H9 (cell line): ENCODE results near the gene TSC1. TPM values are rescaled to one million over a fixed set of nuclear protein-coding genes. Genes with fewer than 3 reads are reported as not detected.

Experiments used
- DNase-seq: peaks from one replicate; pipeline ENCODE4 v3.0.0-alpha.2; 2017
- H2AFZ ChIP-seq: one replicate; pipeline ENCODE4 v1.6.1; 2013; ENCODE audit warnings: mild to moderate bottlenecking, low read length, control low read depth, moderate library complexity
- H2AK5ac ChIP-seq: 2 replicates; pipeline ENCODE4 v1.6.1; 2013; ENCODE audit warnings: low read length, control low read depth, mixed read lengths; ENCODE audit not compliant: insufficient read length
- H2BK120ac ChIP-seq: one replicate; pipeline ENCODE4 v1.6.1; 2013; ENCODE audit warnings: low read depth, mild to moderate bottlenecking, low read length, control low read depth, inconsistent platforms; ENCODE audit not compliant: poor library complexity, severe bottlenecking
- H2BK12ac ChIP-seq: 2 replicates; pipeline ENCODE4 v1.6.1; 2013; ENCODE audit warnings: low read length, control low read depth, mixed read lengths, low read depth; ENCODE audit not compliant: insufficient read length
- H2BK15ac ChIP-seq: 2 replicates; pipeline ENCODE4 v1.6.1; 2013; ENCODE audit warnings: low read depth, low read length, control low read depth
- H2BK20ac ChIP-seq: one replicate; pipeline ENCODE4 v1.6.1; 2013; ENCODE audit warnings: low read depth, mild to moderate bottlenecking, low read length, control low read depth, inconsistent platforms; ENCODE audit not compliant: poor library complexity, severe bottlenecking
- H2BK5ac ChIP-seq: 2 replicates; pipeline ENCODE4 v1.6.1; 2013; ENCODE audit warnings: low read length, control low read depth, mixed read lengths; ENCODE audit not compliant: insufficient read length
- H3K14ac ChIP-seq: 2 replicates; pipeline ENCODE4 v1.6.1; 2013; ENCODE audit warnings: low read length, control low read depth; ENCODE audit not compliant: insufficient read depth
- H3K18ac ChIP-seq: 2 replicates; pipeline ENCODE4 v1.6.1; 2013; ENCODE audit warnings: low read depth, mild to moderate bottlenecking, mixed read lengths, low read length, control low read depth; ENCODE audit not compliant: insufficient read length
- H3K23ac ChIP-seq: 2 replicates; pipeline ENCODE4 v1.6.1; 2013; ENCODE audit warnings: low read length, control low read depth, mixed read lengths, low read depth; ENCODE audit not compliant: insufficient read length
- H3K23me2 ChIP-seq: 2 replicates; pipeline ENCODE4 v1.6.1; 2013; ENCODE audit warnings: low read depth, mild to moderate bottlenecking, mixed read lengths, low read length, control low read depth; ENCODE audit not compliant: insufficient read length, poor library complexity, severe bottlenecking
- H3K27ac ChIP-seq: 2 replicates; pipeline ENCODE4 v1.5.1; 2013; ENCODE audit warnings: low read length, control low read depth, mixed read lengths, low read depth; ENCODE audit not compliant: insufficient read length
- H3K27me3 ChIP-seq: 2 replicates; pipeline ENCODE4 v1.6.1; 2013; ENCODE audit warnings: low read length, control low read depth, inconsistent platforms; ENCODE audit not compliant: insufficient read depth
- H3K4ac ChIP-seq: 2 replicates; pipeline ENCODE4 v1.6.1; 2013; ENCODE audit warnings: low read depth, mild to moderate bottlenecking, control low read depth, inconsistent platforms, low read length, moderate library complexity
- H3K4me1 ChIP-seq: 2 replicates; pipeline ENCODE4 v1.6.1; 2013; ENCODE audit warnings: low read length, control low read depth, inconsistent platforms; ENCODE audit not compliant: insufficient read depth
- H3K4me2 ChIP-seq: 2 replicates; pipeline ENCODE4 v1.6.1; 2013; ENCODE audit warnings: low read length, control low read depth, mixed read lengths; ENCODE audit not compliant: insufficient read length, insufficient read depth
- H3K56ac ChIP-seq: 2 replicates; pipeline ENCODE4 v1.6.1; 2013; ENCODE audit warnings: low read depth, mild to moderate bottlenecking, mixed read lengths, low read length, control low read depth; ENCODE audit not compliant: insufficient read length
- H3K79me1 ChIP-seq: 2 replicates; pipeline ENCODE4 v1.6.1; 2013; ENCODE audit warnings: low read depth, mild to moderate bottlenecking, moderate library complexity, low read length, control low read depth, inconsistent platforms; ENCODE audit not compliant: insufficient read depth, poor library complexity, severe bottlenecking
- H3K79me2 ChIP-seq: 2 replicates; pipeline ENCODE4 v1.6.1; 2013; ENCODE audit warnings: low read length, control low read depth, inconsistent platforms; ENCODE audit not compliant: insufficient read depth
- H3K9ac ChIP-seq: 2 replicates; pipeline ENCODE4 v1.6.1; 2013; ENCODE audit warnings: low read length, control low read depth, mixed read lengths; ENCODE audit not compliant: insufficient read length; ENCODE audit errors: extremely low read depth
- H3K9me3 ChIP-seq: one replicate; pipeline ENCODE4 v1.6.1; 2013; ENCODE audit warnings: low read depth, low read length, inconsistent platforms; ENCODE audit not compliant: control insufficient read depth
- H3T11ph ChIP-seq: one replicate; pipeline ENCODE4 v1.6.1; 2013; ENCODE audit warnings: mild to moderate bottlenecking, low read length, control low read depth, inconsistent platforms
- H4K20me1 ChIP-seq: one replicate; pipeline ENCODE4 v1.6.1; 2013; ENCODE audit not compliant: control insufficient read depth, insufficient read length, insufficient read depth
- H4K5ac ChIP-seq: 2 replicates; pipeline ENCODE4 v1.6.1; 2013; ENCODE audit warnings: low read depth, mild to moderate bottlenecking, mixed read lengths, low read length, control low read depth; ENCODE audit not compliant: insufficient read length
- H4K8ac ChIP-seq: replicated peaks from 2 replicates; pipeline ENCODE4 v1.6.1; 2013; ENCODE audit warnings: low read length, control low read depth, mixed read lengths, low read depth; ENCODE audit not compliant: insufficient read length
- H4K91ac ChIP-seq: 2 replicates; pipeline ENCODE4 v1.6.1; 2013; ENCODE audit warnings: low read depth, mild to moderate bottlenecking, moderate library complexity, mixed read lengths, low read length, control low read depth; ENCODE audit not compliant: insufficient read length
- H3K27ac Mint-ChIP-seq, 3 experiments: 2 replicates in 2 of 3; 3 replicates in 1 of 3; pipeline ENCODE4 v1.8.0; 2020 to 2021; ENCODE audit warnings: mixed read lengths in 3 of 3, mild to moderate bottlenecking in 1 of 3, moderate library complexity in 1 of 3
- H3K27me3 Mint-ChIP-seq: 2 replicates; pipeline ENCODE4 v1.8.0; 2021; ENCODE audit warnings: low read depth, mild to moderate bottlenecking, moderate library complexity, mixed read lengths
- H3K36me3 Mint-ChIP-seq, 3 experiments: 2 replicates in 2 of 3; 3 replicates in 1 of 3; pipeline ENCODE4 v1.8.0; 2020 to 2021; ENCODE audit warnings: low read depth in 3 of 3, mixed read lengths in 3 of 3; ENCODE audit not compliant: insufficient read depth in 1 of 3
- H3K4me1 Mint-ChIP-seq, 2 experiments: 2 replicates each; pipeline ENCODE4 v1.8.0; 2020; ENCODE audit warnings: mixed read lengths in 2 of 2
- H3K4me3 Mint-ChIP-seq, 2 experiments: 2 replicates in 1 of 2; 3 replicates in 1 of 2; pipeline ENCODE4 v1.8.0; 2020 to 2021; ENCODE audit warnings: mild to moderate bottlenecking in 2 of 2, mixed read lengths in 2 of 2, moderate library complexity in 1 of 2
- H3K9me3 Mint-ChIP-seq, 2 experiments: 2 replicates in 1 of 2; 3 replicates in 1 of 2; pipeline ENCODE4 v1.8.0; 2020; ENCODE audit warnings: mild to moderate bottlenecking in 2 of 2, mixed read lengths in 2 of 2, moderate library complexity in 1 of 2
- CTCF ChIP-seq: fragments of 200-600 bp; sonication (generic); conservative IDR thresholded peaks from 3 replicates; pipeline ENCODE4 v1.8.0; 2021; ENCODE audit warnings: antibody characterized with exemption, mild to moderate bottlenecking
- WGBS: extraction: QIAGEN DNeasy Blood & Tissue Kit; methylation state at CpG from one replicate; pipeline ENCODE4 v1.1.7; 2013; ENCODE audit warnings: missing lambda C conversion rate, low lambda C conversion rate, mixed read lengths; ENCODE audit not compliant: insufficient read length; ENCODE audit errors: extremely low coverage; 5-methylcytosine and 5-hydroxymethylcytosine counted together
- total RNA-seq: library from RNA; stranded (reverse); gene quantifications from 2 replicates; pipeline ENCODE4 v1.2.1, GENCODE V29; 2021

The TSC1 gene
- total RNA-seq, 1 experiment from 2014 or later = 32.7 TPM

GRCh38 chr9:132878695-132879456, 65.5 kb downstream of the TSC1 start, which contains the start of gene SPACA9:
Gene SPACA9, plus strand, starts transcription at chr9:132878898. Its CDS starts 5,050 bp downstream, at chr9:132883948.
- H3K4me2 ChIP-seq = peak within 1 kb of the TSS; percentile 45
- H4K20me1 ChIP-seq = no peaks in the 10 kb centered on the region
- no peak within 1 kb of the TSS for H2BK5ac ChIP-seq
- no peak within 1 kb of the TSS for H3K27ac ChIP-seq
- no peak for TF ChIP-seq CTCF
- no CpG with 5 or more reads among the region's 42 CpGs for WGBS
- H3K9me3 Mint-ChIP-seq = no peaks in the 10 kb centered on the region
- H3K4me1 Mint-ChIP-seq = 0 out of 4 replicates have a peak, but pooled peaks cover 0 to 3% of the 10 kb centered on the region in 2 experiments
- H3K56ac ChIP-seq = no peak within 1 kb of the TSS
- H3K79me2 ChIP-seq = no peaks in the 10 kb centered on the region
- H3K79me1 ChIP-seq = no peaks in the 10 kb centered on the region
- H3K4me1 ChIP-seq = no peaks in the 10 kb centered on the region
- H3K18ac ChIP-seq = no peak within 1 kb of the TSS
- peak; percentile 76 for DNase-seq
- H2BK12ac ChIP-seq = no peak within 1 kb of the TSS
- no peak within 1 kb of the TSS for H2BK15ac ChIP-seq
- no peak within 1 kb of the TSS for H3K23ac ChIP-seq
- H3K4ac ChIP-seq = no peak within 1 kb of the TSS
- H2BK20ac ChIP-seq = no peak within 1 kb of the TSS
- no peak within 1 kb of the TSS for H4K5ac ChIP-seq
- no peak within 1 kb of the TSS for H2BK120ac ChIP-seq
- no peaks in the 10 kb centered on the region for H3K9me3 ChIP-seq
- no peak within 1 kb of the TSS for H4K8ac ChIP-seq
- H3K14ac ChIP-seq = no peak within 1 kb of the TSS
- peaks cover 4% of the 10 kb centered on the region for H3K23me2 ChIP-seq
- H2AK5ac ChIP-seq = no peak within 1 kb of the TSS
- H3T11ph ChIP-seq = no peak within 1 kb of the TSS
- H3K27me3 Mint-ChIP-seq = peaks cover 50% of the 10 kb centered on the region
- H3K27me3 ChIP-seq = no peaks in the 10 kb centered on the region
- no peaks in the 10 kb centered on the region; a peak in 1 of 7 replicates for H3K36me3 Mint-ChIP-seq
- H2AFZ ChIP-seq = no peak within 1 kb of the TSS
- no peak within 1 kb of the TSS for H3K27ac Mint-ChIP-seq
- no peak within 1 kb of the TSS for H3K9ac ChIP-seq
- no peak within 1 kb of the TSS for H4K91ac ChIP-seq
- peak within 1 kb of the TSS; percentile 74 to 86 for H3K4me3 Mint-ChIP-seq
